CD8-positive, alpha-beta memory T cell (primary cell): ENCODE data around the gene HEATR3. TPM values are rescaled to one million over a fixed set of nuclear protein-coding genes. Genes with fewer than 3 reads are reported as not detected.
"Not testable (repeated sequence)": the region's sequence is repeated elsewhere in the genome, so short reads cannot be mapped to it uniquely, and the experiment has no call there.

Source experiments
- CTCF ChIA-PET: fragments of 350-600 bp; sonication (Branson Sonifier 250); formaldehyde crosslinking; loops from one replicate; lab custom pipeline; 2021; ENCODE audit warnings: antibody characterized with exemption; lab: Charles Lee
- POLR2A ChIA-PET: fragments of 350-600 bp; sonication (Branson Sonifier 250); formaldehyde crosslinking; loops from one replicate; lab custom pipeline; 2021; ENCODE audit warnings: antibody characterized with exemption; lab: Charles Lee
- DNase-seq, 5 donors: peaks; one replicate each; pipeline versions ENCODE4 v3.0.0 to v3.0.0-alpha.2; 2020 to 2022; ENCODE audit warnings: mixed read lengths in 1 of 5
- H3K27ac ChIP-seq: one replicate; pipeline ENCODE4 v1.7.0; 2013; ENCODE audit warnings: low read depth, mild to moderate bottlenecking, low read length, moderate library complexity
- H3K27me3 ChIP-seq: 2 replicates; pipeline ENCODE4 v1.7.0; 2013; ENCODE audit warnings: low read length, mild to moderate bottlenecking; ENCODE audit not compliant: insufficient read depth, poor library complexity, severe bottlenecking
- H3K36me3 ChIP-seq: 2 replicates; pipeline ENCODE4 v1.7.0; 2013; ENCODE audit warnings: mild to moderate bottlenecking, low read length, moderate library complexity; ENCODE audit not compliant: insufficient read depth
- H3K4me1 ChIP-seq: 2 replicates; pipeline ENCODE4 v1.7.0; 2013; ENCODE audit warnings: mild to moderate bottlenecking, low read length, moderate library complexity; ENCODE audit not compliant: insufficient read depth
- H3K4me3 ChIP-seq: 2 replicates; pipeline ENCODE4 v1.7.0; 2013; ENCODE audit warnings: mild to moderate bottlenecking, low read length
- H3K9me3 ChIP-seq: 2 replicates; pipeline ENCODE4 v1.7.0; 2013; ENCODE audit warnings: mild to moderate bottlenecking, low read length
- H3K27ac Mint-ChIP-seq, 8 donors: one replicate each; pipeline ENCODE4 v1.8.0; 2020 to 2021; ENCODE audit warnings: mixed read lengths in 8 of 8, mild to moderate bottlenecking in 6 of 8, inconsistent platforms in 3 of 8, moderate library complexity in 3 of 8
- H3K27me3 Mint-ChIP-seq, 2 donors: one replicate each; pipeline ENCODE4 v1.8.0; 2020 to 2021; ENCODE audit warnings: mixed read lengths in 2 of 2, mild to moderate bottlenecking in 1 of 2, moderate library complexity in 1 of 2
- H3K36me3 Mint-ChIP-seq, 3 donors: one replicate each; pipeline ENCODE4 v1.8.0; 2020 to 2021; ENCODE audit warnings: mixed read lengths in 3 of 3, inconsistent platforms in 1 of 3, mild to moderate bottlenecking in 1 of 3
- H3K4me1 Mint-ChIP-seq, 3 donors: one replicate each; pipeline ENCODE4 v1.8.0; 2020 to 2021; ENCODE audit warnings: mixed read lengths in 3 of 3, inconsistent platforms in 1 of 3, mild to moderate bottlenecking in 1 of 3
- H3K4me3 Mint-ChIP-seq, 7 donors: one replicate each; pipeline ENCODE4 v1.8.0; 2020 to 2021; ENCODE audit warnings: mixed read lengths in 7 of 7, mild to moderate bottlenecking in 6 of 7, moderate library complexity in 4 of 7, inconsistent platforms in 2 of 7
- H3K9me3 Mint-ChIP-seq, 5 donors: one replicate each; pipeline ENCODE4 v1.8.0; 2020 to 2022; ENCODE audit warnings: mixed read lengths in 5 of 5, mild to moderate bottlenecking in 3 of 5, moderate library complexity in 2 of 5, inconsistent platforms in 1 of 5
- polyA plus RNA-seq: library from polyadenylated mRNA; unstranded; fragments of 300-500 nt; fragmentation: Illumina TruSeq; gene quantifications from one replicate; pipeline ENCODE4 v1.2.3, GENCODE V29; 2021
- total RNA-seq, 2 experiments: library from RNA; stranded (reverse); gene quantifications; one replicate each; pipeline ENCODE4 v1.2.3, GENCODE V29; 2021

Gene HEATR3
- total and polyA plus RNA-seq, 3 experiments from 2014 or later = 7.4 to 26.2 (median 25.5) TPM

- H3K27ac ChIP-seq, H3K9me3 ChIP-seq, H3K27ac Mint-ChIP-seq, H3K4me1 ChIP-seq, H3K4me3 Mint-ChIP-seq, CTCF ChIA-PET, H3K27me3 Mint-ChIP-seq, H3K9me3 Mint-ChIP-seq, H3K36me3 ChIP-seq, H3K27me3 ChIP-seq, H3K4me3 ChIP-seq, H3K36me3 Mint-ChIP-seq, POLR2A ChIA-PET, H3K4me1 Mint-ChIP-seq, DNase-seq: not testable (repeated sequence)
These were observed 66.8 kb downstream of the HEATR3 start for GRCh38 chr16:50132571-50132970.

- no peak overlapping the region for H3K4me3 ChIP-seq
- POLR2A ChIA-PET = interaction anchor here (0.7 kb wide), 1 partner anchor 8 kb away, joined by 5 read pairs; no protein-coding TSS in a partner anchor
- CTCF ChIA-PET = interaction anchor here (0.7 kb wide), 2 partner anchors 77 to 87 kb away, joined by 3 read pairs; no protein-coding TSS in a partner anchor
These were observed 67.4 kb downstream of the HEATR3 start for GRCh38 chr16:50133214-50133613.

GRCh38 chr16:50136399-50136798 lies 70.6 kb downstream of the HEATR3 start:
- Mint-ChIP-seq H3K27me3 (peaks cover 0 to 4% of the 10 kb centered on the region in 2 donors), H3K36me3 (no peaks in the 10 kb centered on the region), H3K4me3 (no peak overlapping the region), H3K9me3 (no peaks in the 10 kb centered on the region), H3K27ac (no peak overlapping the region), H3K4me1 (no peaks in the 10 kb centered on the region)
- H3K27me3 ChIP-seq = no peaks in the 10 kb centered on the region
- POLR2A ChIA-PET = no interaction called here
- H3K36me3 ChIP-seq = no peaks in the 10 kb centered on the region
- H3K9me3 ChIP-seq = no peaks in the 10 kb centered on the region
- H3K4me3 ChIP-seq = no peak overlapping the region
- H3K27ac ChIP-seq = no peak overlapping the region
- DNase-seq = no peak
- CTCF ChIA-PET = interaction anchor here (1.4 to 1.5 kb wide), 2 partner anchors 30 to 75 kb away, joined by 3 to 10 read pairs; no protein-coding TSS in a partner anchor
- H3K4me1 ChIP-seq = no peaks in the 10 kb centered on the region

More at GRCh38 chr16:50133214-50133613, 67.4 kb downstream of the HEATR3 start:
- Histone ChIP-seq H3K9me3 (no peaks in the 10 kb centered on the region), H3K36me3 (no peaks in the 10 kb centered on the region), H3K27me3 (no peaks in the 10 kb centered on the region), H3K4me1 (no peaks in the 10 kb centered on the region), H3K27ac (no peak overlapping the region)
- H3K27me3 Mint-ChIP-seq = peaks cover 0 to 4% of the 10 kb centered on the region in 2 donors
- no peaks in the 10 kb centered on the region for H3K9me3 Mint-ChIP-seq
- H3K27ac Mint-ChIP-seq = no peak overlapping the region
- DNase-seq = no peak
- no peaks in the 10 kb centered on the region for H3K4me1 Mint-ChIP-seq
- no peaks in the 10 kb centered on the region for H3K36me3 Mint-ChIP-seq
- no peak overlapping the region for H3K4me3 Mint-ChIP-seq

- no peak overlapping the region for H3K4me3 Mint-ChIP-seq
- H3K36me3 Mint-ChIP-seq = no peaks in the 10 kb centered on the region
- POLR2A ChIA-PET = no interaction called here
These were observed 71.5 kb downstream of the HEATR3 start for GRCh38 chr16:50137268-50137667.

GRCh38 chr16:50139580-50139979 lies 73.8 kb downstream of the HEATR3 start:
- no peak overlapping the region for H3K4me3 Mint-ChIP-seq
- DNase-seq = no peak
- Histone ChIP-seq H3K27ac (no peak overlapping the region), H3K27me3 (no peaks in the 10 kb centered on the region), H3K36me3 (no peaks in the 10 kb centered on the region), H3K4me3 (no peak overlapping the region), H3K9me3 (no peaks in the 10 kb centered on the region), H3K4me1 (no peaks in the 10 kb centered on the region)
- no peaks in the 10 kb centered on the region for H3K9me3 Mint-ChIP-seq
- ChIA-PET CTCF (interaction anchor here (1.8 kb wide), 1 partner anchor 71 kb away, joined by 4 read pairs; no protein-coding TSS in a partner anchor), POLR2A (no interaction called here)
- H3K36me3 Mint-ChIP-seq = no peaks in the 10 kb centered on the region
- no peaks in the 10 kb centered on the region for H3K4me1 Mint-ChIP-seq
- no peak overlapping the region for H3K27ac Mint-ChIP-seq
- peaks cover 0 to 2% of the 10 kb centered on the region in 2 donors for H3K27me3 Mint-ChIP-seq

More at GRCh38 chr16:50137268-50137667, 71.5 kb downstream of the HEATR3 start:
- Histone ChIP-seq H3K9me3 (no peaks in the 10 kb centered on the region), H3K4me1 (no peaks in the 10 kb centered on the region), H3K36me3 (no peaks in the 10 kb centered on the region), H3K27me3 (no peaks in the 10 kb centered on the region), H3K27ac (no peak overlapping the region), H3K4me3 (no peak overlapping the region)
- Mint-ChIP-seq H3K4me1 (no peaks in the 10 kb centered on the region), H3K27me3 (peaks cover 0 to 2% of the 10 kb centered on the region in 2 donors), H3K9me3 (no peaks in the 10 kb centered on the region), H3K27ac (no peak overlapping the region)
- CTCF ChIA-PET = interaction anchor here (0.9 kb wide), 1 partner anchor 217 kb away, joined by 3 read pairs; no protein-coding TSS in a partner anchor
- no peak for DNase-seq

GRCh38 chr16:50144211-50144610 lies 78.4 kb downstream of the HEATR3 start:
- no peaks in the 10 kb centered on the region for H3K4me1 Mint-ChIP-seq
- Histone ChIP-seq H3K9me3 (no peaks in the 10 kb centered on the region), H3K36me3 (no peaks in the 10 kb centered on the region), H3K27me3 (no peaks in the 10 kb centered on the region), H3K4me3 (no peak overlapping the region), H3K27ac (no peak overlapping the region), H3K4me1 (no peaks in the 10 kb centered on the region)
- H3K4me3 Mint-ChIP-seq = no peak overlapping the region
- DNase-seq = no peak
- no peaks in the 10 kb centered on the region for H3K36me3 Mint-ChIP-seq
- no peaks in the 10 kb centered on the region for H3K9me3 Mint-ChIP-seq
- no peaks in the 10 kb centered on the region for H3K27me3 Mint-ChIP-seq
- ChIA-PET CTCF (no interaction called here), POLR2A (no interaction called here)
- H3K27ac Mint-ChIP-seq = no peak overlapping the region

- Histone ChIP-seq H3K4me1 (peaks cover 7% of the 10 kb centered on the region), H3K36me3 (no peaks in the 10 kb centered on the region), H3K4me3 (no peak overlapping the region), H3K9me3 (no peaks in the 10 kb centered on the region), H3K27ac (no peak overlapping the region), H3K27me3 (no peaks in the 10 kb centered on the region)
- ChIA-PET POLR2A (no interaction called here), CTCF (interaction anchor here (0.8 to 2.2 kb wide), 2 partner anchors 14 to 121 kb away, joined by 3 to 6 read pairs; partner anchors contain the start of gene CNEP1R1)
- peak overlapping the region in 2 of 8 donors; percentile 10 to 32 for H3K27ac Mint-ChIP-seq
- H3K4me3 Mint-ChIP-seq = no peak overlapping the region
- H3K27me3 Mint-ChIP-seq = no peaks in the 10 kb centered on the region
- no peak for DNase-seq
- no peaks in the 10 kb centered on the region for H3K9me3 Mint-ChIP-seq
- peaks cover under 1 to 2% (median 1%) of the 10 kb centered on the region in 3 donors for H3K4me1 Mint-ChIP-seq
- no peaks in the 10 kb centered on the region for H3K36me3 Mint-ChIP-seq
These were observed 81.0 kb downstream of the HEATR3 start for GRCh38 chr16:50146479-50147435.

GRCh38 chr16:50151322-50151721 lies 85.6 kb downstream of the HEATR3 start:
- H3K4me3 Mint-ChIP-seq = peak overlapping the region in 6 of 7 donors; percentile 91 to 95 (median 94)

More at GRCh38 chr16:50151322-50151721, 85.6 kb downstream of the HEATR3 start:
- Histone ChIP-seq H3K4me1 (peaks cover 30% of the 10 kb centered on the region), H3K9me3 (no peaks in the 10 kb centered on the region), H3K36me3 (no peaks in the 10 kb centered on the region), H3K27ac (no peak overlapping the region), H3K27me3 (no peaks in the 10 kb centered on the region), H3K4me3 (no peak overlapping the region)
- peak overlapping the region in 3 of 8 donors; percentile 54 to 94 (median 89) for H3K27ac Mint-ChIP-seq
- ChIA-PET CTCF (interaction anchor here (0.9 to 1.8 kb wide), 5 partner anchors 30 to 655 kb away, joined by 3 to 12 read pairs (median 4); partner anchors contain the start of genes CNEP1R1 and CYLD), POLR2A (interaction anchor here (1.0 kb wide), 1 partner anchor 126 kb away, joined by 5 read pairs; no protein-coding TSS in a partner anchor)
- no peaks in the 10 kb centered on the region for H3K9me3 Mint-ChIP-seq
- no peaks in the 10 kb centered on the region for H3K27me3 Mint-ChIP-seq
- peaks cover 0 to 17% (median 0%) of the 10 kb centered on the region in 3 donors for H3K36me3 Mint-ChIP-seq
- no peak for DNase-seq
- peaks cover 26 to 29% (median 27%) of the 10 kb centered on the region in 3 donors for H3K4me1 Mint-ChIP-seq
